Activated CD4-positive, alpha-beta memory T cell treated with anti-CD3 and anti-CD28 coated beads for 36 hours (primary cell): Measurements from ENCODE around the gene ADGRL4. TPM values are rescaled to one million over a fixed set of nuclear protein-coding genes. Genes with fewer than 3 reads are reported as not detected.
"Not testable (repeated sequence)": the region's sequence is repeated elsewhere in the genome, so short reads cannot be mapped to it uniquely, and the experiment has no call there.

ENCODE experiments used
- CTCF ChIA-PET: fragments of 350-600 bp; sonication (Branson Sonifier 250); formaldehyde crosslinking; loops from one replicate; lab custom pipeline; 2021; ENCODE audit warnings: antibody characterized with exemption, inconsistent platforms; lab: Charles Lee
- POLR2A ChIA-PET: fragments of 350-600 bp; sonication (Branson Sonifier 250); formaldehyde crosslinking; loops from one replicate; lab custom pipeline; 2021; ENCODE audit warnings: antibody characterized with exemption; lab: Charles Lee
- DNase-seq: peaks from one replicate; pipeline ENCODE4 v3.0.0-alpha.2; 2020
- H3K27ac Mint-ChIP-seq: one replicate; pipeline ENCODE4 v1.8.0; 2021; ENCODE audit warnings: mixed read lengths
- H3K27me3 Mint-ChIP-seq: one replicate; pipeline ENCODE4 v1.8.0; 2021; ENCODE audit warnings: mixed read lengths
- H3K36me3 Mint-ChIP-seq: one replicate; pipeline ENCODE4 v1.8.0; 2021; ENCODE audit warnings: mixed read lengths
- H3K4me1 Mint-ChIP-seq: one replicate; pipeline ENCODE4 v1.8.0; 2021; ENCODE audit warnings: low read depth, mixed read lengths
- H3K4me3 Mint-ChIP-seq: one replicate; pipeline ENCODE4 v1.8.0; 2021; ENCODE audit warnings: mild to moderate bottlenecking, mixed read lengths
- H3K9me3 Mint-ChIP-seq: one replicate; pipeline ENCODE4 v1.8.0; 2021; ENCODE audit warnings: mixed read lengths
- intact Hi-C: fragments of 100-400 bp; cut with micrococcal nuclease; formaldehyde crosslinking; loops from one replicate; pipeline ENCODE4 v1.15.1; 2023
- total RNA-seq, 2 experiments: library from RNA; stranded (reverse); gene quantifications; one replicate each; pipeline ENCODE4 v1.2.3, GENCODE V29; 2021

ADGRL4 gene
- total RNA-seq, 2 experiments from 2014 or later, result not detected

- intact Hi-C loops, result no loop called here
- Mint-ChIP-seq H3K27ac (no peak overlapping the region), H3K4me1 (no peaks in the 10 kb centered on the region), H3K27me3 (no peaks in the 10 kb centered on the region), H3K36me3 (no peaks in the 10 kb centered on the region), H3K9me3 (no peaks in the 10 kb centered on the region), H3K4me3 (no peak overlapping the region)
- ChIA-PET CTCF (no interaction called here), POLR2A (no interaction called here)
- no peak for DNase-seq
These were observed 585 bp downstream of the ADGRL4 start for GRCh38 chr1:79005945-79006344.

- no peak overlapping the region for H3K4me3 Mint-ChIP-seq
- no peaks in the 10 kb centered on the region for H3K36me3 Mint-ChIP-seq
- no peak overlapping the region for H3K27ac Mint-ChIP-seq
- no peaks in the 10 kb centered on the region for H3K9me3 Mint-ChIP-seq
- no peak for DNase-seq
- H3K4me1 Mint-ChIP-seq, result no peaks in the 10 kb centered on the region
- no peaks in the 10 kb centered on the region for H3K27me3 Mint-ChIP-seq
- ChIA-PET POLR2A (no interaction called here), CTCF (no interaction called here)
- intact Hi-C loops, result no loop called here
These were observed 1.6 kb downstream of the ADGRL4 start for GRCh38 chr1:79004916-79005315.

GRCh38 chr1:78996791-78997190 lies 9.7 kb downstream of the ADGRL4 start:
- no peaks in the 10 kb centered on the region for H3K4me1 Mint-ChIP-seq
- H3K27me3 Mint-ChIP-seq, result no peaks in the 10 kb centered on the region
- H3K9me3 Mint-ChIP-seq, result no peaks in the 10 kb centered on the region
- intact Hi-C loops, result no loop called here
- ChIA-PET POLR2A (no interaction called here), CTCF (no interaction called here)
- no peak overlapping the region for H3K27ac Mint-ChIP-seq
- no peak overlapping the region for H3K4me3 Mint-ChIP-seq
- DNase-seq, result no peak
- no peaks in the 10 kb centered on the region for H3K36me3 Mint-ChIP-seq

DNA sequence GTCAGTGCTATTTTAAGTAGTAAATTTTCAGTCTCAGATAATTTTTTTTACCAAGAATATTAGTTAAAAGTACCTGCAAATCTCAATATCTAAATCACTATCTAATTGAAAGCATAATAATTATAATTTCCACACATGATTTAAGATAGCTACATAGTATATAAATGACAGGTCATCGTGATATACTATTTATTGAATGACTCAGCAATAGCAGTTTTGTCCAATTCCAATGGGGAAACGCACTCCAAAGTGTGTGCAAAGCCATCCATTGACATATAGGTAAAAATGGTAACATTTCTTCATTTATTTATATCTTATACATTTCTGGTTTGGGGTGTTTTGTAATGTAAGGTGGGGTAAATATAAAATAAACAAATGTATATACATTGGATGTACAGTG lies 19.5 kb downstream of the ADGRL4 start:
- intact Hi-C loops, result no loop called here
- H3K9me3 Mint-ChIP-seq, result peaks cover 5% of the 10 kb centered on the region
- H3K4me1 Mint-ChIP-seq, result no peaks in the 10 kb centered on the region
- no peak overlapping the region for H3K4me3 Mint-ChIP-seq
- H3K27ac Mint-ChIP-seq, result no peak overlapping the region
- CTCF ChIA-PET, result no interaction called here
- POLR2A ChIA-PET, result no interaction called here
- no peaks in the 10 kb centered on the region for H3K27me3 Mint-ChIP-seq
- DNase-seq, result no peak
- H3K36me3 Mint-ChIP-seq, result no peaks in the 10 kb centered on the region

GRCh38 chr1:78980511-78980910 lies 26.0 kb downstream of the ADGRL4 start:
- Mint-ChIP-seq H3K27ac (no peak overlapping the region), H3K36me3 (no peaks in the 10 kb centered on the region), H3K4me3 (no peak overlapping the region), H3K9me3 (peaks cover 3% of the 10 kb centered on the region), H3K4me1 (no peaks in the 10 kb centered on the region), H3K27me3 (no peaks in the 10 kb centered on the region)
- no peak for DNase-seq
- ChIA-PET CTCF (no interaction called here), POLR2A (no interaction called here)
- intact Hi-C loops, result no loop called here

DNA sequence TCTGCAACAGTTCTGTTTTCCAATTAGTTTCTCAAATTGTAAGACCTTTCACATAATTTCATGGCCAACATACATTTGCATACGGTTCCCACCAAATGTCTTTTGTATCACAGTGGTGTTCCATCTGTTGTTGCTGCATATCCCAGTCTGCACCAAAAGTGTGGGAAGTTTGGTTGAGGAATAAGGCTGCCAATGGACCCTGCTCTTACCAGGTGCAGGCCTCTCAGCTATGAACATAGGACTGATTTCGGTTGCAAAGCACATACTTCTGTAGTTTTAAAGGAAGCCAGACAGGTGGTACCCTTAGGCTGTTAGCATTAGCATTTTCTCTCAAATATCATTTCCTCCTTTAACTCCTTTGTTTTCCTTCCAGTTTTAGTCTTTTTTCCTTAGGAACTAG lies 33.8 kb downstream of the ADGRL4 start:
- H3K27me3 Mint-ChIP-seq, result no peaks in the 10 kb centered on the region
- H3K27ac Mint-ChIP-seq, result no peak overlapping the region
- no peaks in the 10 kb centered on the region for H3K9me3 Mint-ChIP-seq
- CTCF ChIA-PET, result no interaction called here
- H3K4me3 Mint-ChIP-seq, result no peak overlapping the region
- no peaks in the 10 kb centered on the region for H3K36me3 Mint-ChIP-seq
- H3K4me1 Mint-ChIP-seq, result no peaks in the 10 kb centered on the region
- DNase-seq, result no peak
- POLR2A ChIA-PET, result no interaction called here
- intact Hi-C loops, result no loop called here

- intact Hi-C loops, H3K36me3 Mint-ChIP-seq, POLR2A ChIA-PET, H3K27me3 Mint-ChIP-seq, H3K4me1 Mint-ChIP-seq, H3K27ac Mint-ChIP-seq, CTCF ChIA-PET, H3K4me3 Mint-ChIP-seq, DNase-seq: not testable (repeated sequence)
- H3K9me3 Mint-ChIP-seq, result peaks cover 13% of the 10 kb centered on the region
These were observed 39.4 kb downstream of the ADGRL4 start for GRCh38 chr1:78967091-78967490.

GRCh38 chr1:78958711-78959110 lies 47.8 kb downstream of the ADGRL4 start:
- H3K4me3 Mint-ChIP-seq, result no peak overlapping the region
- H3K27ac Mint-ChIP-seq, result no peak overlapping the region
- CTCF ChIA-PET, result no interaction called here
- no peaks in the 10 kb centered on the region for H3K4me1 Mint-ChIP-seq
- POLR2A ChIA-PET, result no interaction called here
- no peaks in the 10 kb centered on the region for H3K36me3 Mint-ChIP-seq
- no peaks in the 10 kb centered on the region for H3K27me3 Mint-ChIP-seq
- no peaks in the 10 kb centered on the region for H3K9me3 Mint-ChIP-seq
- intact Hi-C loops, result no loop called here
- DNase-seq, result no peak

- CTCF ChIA-PET, result no interaction called here
- Mint-ChIP-seq H3K4me3 (no peak overlapping the region), H3K27ac (no peak overlapping the region), H3K27me3 (no peaks in the 10 kb centered on the region), H3K4me1 (no peaks in the 10 kb centered on the region), H3K36me3 (no peaks in the 10 kb centered on the region), H3K9me3 (no peaks in the 10 kb centered on the region)
- DNase-seq, result no peak
- POLR2A ChIA-PET, result no interaction called here
- intact Hi-C loops, result no loop called here
These were observed 55.7 kb downstream of the ADGRL4 start for GRCh38 chr1:78950826-78951225.

GRCh38 chr1:78949227-78949626 lies 57.3 kb downstream of the ADGRL4 start:
- H3K27me3 Mint-ChIP-seq, result no peaks in the 10 kb centered on the region

DNA sequence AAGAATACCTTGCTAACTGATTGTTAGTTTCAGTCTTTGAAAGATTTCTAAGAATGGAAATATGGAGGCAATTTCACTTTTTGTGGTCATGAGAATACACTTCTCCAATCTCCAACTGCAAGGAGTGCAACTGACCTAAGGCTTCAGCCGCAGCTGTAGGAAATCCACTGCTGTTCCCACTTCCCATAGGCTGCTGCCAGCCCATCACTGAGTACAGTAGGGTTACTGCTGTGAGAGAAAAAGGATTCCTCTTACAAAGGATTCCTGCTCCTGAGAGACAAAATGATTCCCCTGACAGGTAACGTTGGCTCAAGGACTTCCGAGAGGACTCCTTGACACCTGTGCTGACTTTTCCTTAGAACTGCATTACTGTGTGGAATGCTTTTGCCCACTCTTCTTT lies 87.4 kb downstream of the ADGRL4 start:
- intact Hi-C loops, result no loop called here
- DNase-seq, result no peak
- CTCF ChIA-PET, result no interaction called here
- no peaks in the 10 kb centered on the region for H3K36me3 Mint-ChIP-seq
- H3K27me3 Mint-ChIP-seq, result no peaks in the 10 kb centered on the region
- POLR2A ChIA-PET, result no interaction called here
- H3K27ac Mint-ChIP-seq, result no peak overlapping the region
- no peaks in the 10 kb centered on the region for H3K4me1 Mint-ChIP-seq
- H3K4me3 Mint-ChIP-seq, result no peak overlapping the region
- no peaks in the 10 kb centered on the region for H3K9me3 Mint-ChIP-seq

More at GRCh38 chr1:78949227-78949626, 57.3 kb downstream of the ADGRL4 start:
- no peaks in the 10 kb centered on the region for H3K4me1 Mint-ChIP-seq
- CTCF ChIA-PET, result no interaction called here
- H3K4me3 Mint-ChIP-seq, result no peak overlapping the region
- H3K36me3 Mint-ChIP-seq, result no peaks in the 10 kb centered on the region
- intact Hi-C loops, result no loop called here
- no peaks in the 10 kb centered on the region for H3K9me3 Mint-ChIP-seq
- H3K27ac Mint-ChIP-seq, result no peak overlapping the region
- POLR2A ChIA-PET, result no interaction called here
- no peak for DNase-seq

- Mint-ChIP-seq H3K36me3 (no peaks in the 10 kb centered on the region), H3K4me1 (no peaks in the 10 kb centered on the region), H3K27me3 (no peaks in the 10 kb centered on the region), H3K27ac (no peak overlapping the region), H3K9me3 (no peaks in the 10 kb centered on the region), H3K4me3 (no peak overlapping the region)
- CTCF ChIA-PET, result no interaction called here
- no peak for DNase-seq
- POLR2A ChIA-PET, result no interaction called here
- intact Hi-C loops, result no loop called here
These were observed 88.4 kb downstream of the ADGRL4 start for GRCh38 chr1:78918157-78918556.

DNA sequence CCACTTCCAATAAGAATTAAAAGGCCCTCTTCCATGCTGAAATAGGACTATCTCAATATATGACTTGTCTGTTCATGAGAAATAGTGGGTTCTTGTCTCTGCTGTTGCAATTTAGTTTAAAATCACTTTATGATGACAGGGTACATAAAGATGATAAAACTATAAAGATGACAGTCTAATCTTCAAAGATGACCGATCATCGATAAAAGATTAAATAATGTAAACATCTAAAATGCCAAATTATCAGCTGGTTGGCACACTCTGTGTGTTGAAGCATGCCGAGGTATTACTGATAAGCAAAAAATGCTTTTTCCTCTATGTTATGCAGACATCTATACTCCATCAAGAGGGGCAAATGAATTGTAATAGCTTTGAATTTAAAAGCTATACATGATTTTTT lies 89.5 kb downstream of the ADGRL4 start:
- DNase-seq, result no peak
- CTCF ChIA-PET, result interaction anchor here (0.7 kb wide), 1 partner anchor 9 kb away, joined by 3 read pairs; no protein-coding TSS in a partner anchor
- Mint-ChIP-seq H3K36me3 (no peaks in the 10 kb centered on the region), H3K9me3 (no peaks in the 10 kb centered on the region), H3K4me3 (no peak overlapping the region), H3K27ac (no peak overlapping the region), H3K27me3 (no peaks in the 10 kb centered on the region), H3K4me1 (no peaks in the 10 kb centered on the region)
- intact Hi-C loops, result no loop called here
- POLR2A ChIA-PET, result no interaction called here

DNA sequence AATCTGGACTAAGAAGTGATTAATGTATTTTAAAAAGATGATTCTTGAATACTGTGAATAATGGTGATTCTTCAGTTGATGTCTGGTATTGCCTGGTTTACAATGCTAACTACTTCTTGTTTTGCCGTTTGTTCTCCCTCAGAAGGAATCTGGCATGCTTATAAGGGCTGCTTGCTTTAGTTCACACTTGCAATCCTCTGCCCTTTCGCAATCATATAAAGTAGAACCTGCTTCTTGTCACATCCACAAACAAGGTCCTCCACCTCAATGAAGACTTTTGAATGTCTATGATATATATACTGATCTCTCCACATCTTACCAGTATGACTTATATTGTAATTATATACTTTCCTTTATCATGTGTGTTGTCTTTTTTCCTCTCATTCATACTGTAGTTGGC lies 92.6 kb downstream of the ADGRL4 start:
- Mint-ChIP-seq H3K9me3 (no peaks in the 10 kb centered on the region), H3K4me1 (no peaks in the 10 kb centered on the region), H3K27ac (no peak overlapping the region), H3K36me3 (no peaks in the 10 kb centered on the region), H3K27me3 (no peaks in the 10 kb centered on the region), H3K4me3 (no peak overlapping the region)
- ChIA-PET POLR2A (no interaction called here), CTCF (no interaction called here)
- intact Hi-C loops, result no loop called here
- DNase-seq, result no peak
